Prostate gland (tissue), 2 donors: ENCODE results near the gene ZHX3. TPM values are rescaled to one million over a fixed set of nuclear protein-coding genes. Genes with fewer than 3 reads are reported as not detected.
"Not testable (repeated sequence)": the region's sequence is repeated elsewhere in the genome, so short reads cannot be mapped to it uniquely, and the experiment has no call there.

ENCODE experiments used
- DNase-seq: peaks from one replicate; pipeline ENCODE4 v3.0.0-alpha.2; 2019; ENCODE audit warnings: low spot score
- H3K27ac ChIP-seq, 2 donors: fragments of 200-600 bp; sonication (generic); 2 replicates each; pipeline ENCODE4 v1.5.1; 2017 to 2019
- H3K27me3 ChIP-seq: fragments of 200-600 bp; sonication (generic); replicated peaks from 2 replicates; pipeline ENCODE4 v1.5.1; 2019; ENCODE audit not compliant: insufficient read depth
- H3K36me3 ChIP-seq, 2 donors: fragments of 200-600 bp; sonication (generic); 1 replicate in 1 of 2; 2 replicates in 1 of 2; pipeline versions ENCODE4 v1.5.1 to v1.8.1; 2017 to 2019
- H3K4me1 ChIP-seq: fragments of 200-600 bp; sonication (generic); replicated peaks from 2 replicates; pipeline ENCODE4 v1.5.1; 2019
- H3K4me3 ChIP-seq, 2 donors: fragments of 200-600 bp; sonication (generic); 2 replicates each; pipeline ENCODE4 v1.5.1; 2017 to 2019
- H3K9me3 ChIP-seq: fragments of 200-600 bp; sonication (generic); 2 replicates; pipeline ENCODE4 v1.5.1; 2017
- POLR2A ChIP-seq: fragments of 450-650 bp; IDR thresholded peaks from one replicate; pipeline ENCODE4 v1.6.1; 2016; ENCODE audit warnings: antibody characterized with exemption, mild to moderate bottlenecking
- POLR2AphosphoS5 ChIP-seq: sonication (generic); formaldehyde crosslinking; IDR thresholded peaks from one replicate; pipeline ENCODE4 v1.6.1; 2017; ENCODE audit warnings: antibody characterized with exemption
- WGBS: methylation state at CpG from one replicate; pipeline ENCODE4 v1.1.5; 2018; 5-methylcytosine and 5-hydroxymethylcytosine counted together
- intact Hi-C: fragments of 100-400 bp; cut with DNase I; formaldehyde crosslinking; loops from one replicate; pipeline ENCODE4 v1.14.2; 2022
- total RNA-seq, 2 donors: library from RNA; depleted of rRNA; stranded (reverse); fragments of >200 nt; gene quantifications; one replicate each; pipeline ENCODE4 v1.1.0, GENCODE V29; 2016
- TF ChIP-seq, protein P1 (sequence below), 4 experiments: fragments of 200-600 bp in 2 of 4; fragments of 450-650 bp in 2 of 4; sonication (generic) in 2 of 4; IDR thresholded peaks; 1 replicate in 3 of 4; 2 replicates in 1 of 4; pipeline ENCODE4 v1.5.1; 2016 to 2019; ENCODE audit warnings: antibody characterized with exemption in 4 of 4, mild to moderate bottlenecking in 2 of 4, moderate library complexity in 2 of 4

The ZHX3 gene
- total RNA-seq, 2 donors from 2014 or later: 24.9 to 42.6 TPM

DNA sequence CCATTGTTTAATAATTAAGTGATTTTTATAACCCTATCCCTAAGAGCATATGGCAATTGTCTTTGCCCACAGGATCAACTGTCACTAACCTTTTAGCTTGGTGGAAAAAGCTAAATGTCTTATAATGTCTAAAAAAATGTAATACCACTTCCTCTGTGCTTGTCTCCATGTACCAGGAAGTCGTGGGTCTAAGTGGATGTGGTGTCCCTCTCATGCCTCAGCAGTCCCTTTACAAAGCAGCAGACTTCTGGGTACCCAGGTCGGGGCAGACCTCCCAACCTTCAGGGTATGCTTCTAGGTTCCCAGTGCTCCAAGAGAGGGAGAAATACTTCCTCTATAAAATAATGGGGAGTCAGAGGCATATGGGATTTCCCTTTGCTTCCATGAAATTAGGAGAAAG is 74.7 kb downstream of the ZHX3 start:
- Histone ChIP-seq H3K4me3 (no peak overlapping the region), H3K27me3 (no peaks in the 10 kb centered on the region), H3K9me3 (no peaks in the 10 kb centered on the region), H3K4me1 (peaks cover 2% of the 10 kb centered on the region), H3K27ac (no peak overlapping the region), H3K36me3 (no peaks in the 10 kb centered on the region)
- DNase-seq: no peak
- WGBS: 73% methylated on average over 2 of the region's 2 CpGs
- TF ChIP-seq POLR2AphosphoS5 (no peak), POLR2A (no peak)
- TF ChIP-seq, protein P1, sequence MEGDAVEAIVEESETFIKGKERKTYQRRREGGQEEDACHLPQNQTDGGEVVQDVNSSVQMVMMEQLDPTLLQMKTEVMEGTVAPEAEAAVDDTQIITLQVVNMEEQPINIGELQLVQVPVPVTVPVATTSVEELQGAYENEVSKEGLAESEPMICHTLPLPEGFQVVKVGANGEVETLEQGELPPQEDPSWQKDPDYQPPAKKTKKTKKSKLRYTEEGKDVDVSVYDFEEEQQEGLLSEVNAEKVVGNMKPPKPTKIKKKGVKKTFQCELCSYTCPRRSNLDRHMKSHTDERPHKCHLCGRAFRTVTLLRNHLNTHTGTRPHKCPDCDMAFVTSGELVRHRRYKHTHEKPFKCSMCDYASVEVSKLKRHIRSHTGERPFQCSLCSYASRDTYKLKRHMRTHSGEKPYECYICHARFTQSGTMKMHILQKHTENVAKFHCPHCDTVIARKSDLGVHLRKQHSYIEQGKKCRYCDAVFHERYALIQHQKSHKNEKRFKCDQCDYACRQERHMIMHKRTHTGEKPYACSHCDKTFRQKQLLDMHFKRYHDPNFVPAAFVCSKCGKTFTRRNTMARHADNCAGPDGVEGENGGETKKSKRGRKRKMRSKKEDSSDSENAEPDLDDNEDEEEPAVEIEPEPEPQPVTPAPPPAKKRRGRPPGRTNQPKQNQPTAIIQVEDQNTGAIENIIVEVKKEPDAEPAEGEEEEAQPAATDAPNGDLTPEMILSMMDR (IDR thresholded peaks at IDR 0.05): no peak
- intact Hi-C loops: no loop called here

DNA sequence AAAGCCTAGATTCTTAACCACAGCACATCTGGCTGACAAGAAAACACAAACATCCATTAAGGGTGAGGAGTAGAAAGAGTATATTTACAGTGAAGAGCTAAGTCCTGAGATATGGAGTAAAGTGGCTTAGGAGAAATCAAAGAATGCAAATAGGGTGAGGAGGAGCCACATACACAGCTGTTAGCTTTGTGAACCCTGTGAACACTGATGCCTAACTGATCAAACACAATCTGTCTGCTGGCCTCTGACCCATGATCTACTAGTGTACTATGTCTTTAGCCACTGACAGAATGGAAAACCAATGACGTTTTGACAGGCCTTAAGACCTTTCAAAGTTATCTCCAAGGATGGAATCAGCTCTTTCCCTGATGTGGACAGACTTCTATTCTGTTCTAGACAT is 75.2 kb downstream of the ZHX3 start:
- Histone ChIP-seq H3K4me3 (no peak overlapping the region), H3K27me3 (no peaks in the 10 kb centered on the region), H3K27ac (no peak overlapping the region), H3K36me3 (no peaks in the 10 kb centered on the region), H3K4me1 (no peaks in the 10 kb centered on the region), H3K9me3 (no peaks in the 10 kb centered on the region)
- intact Hi-C loops: no loop called here
- 59% methylated on average over 1 of the region's 1 CpG for WGBS
- TF ChIP-seq POLR2AphosphoS5 (no peak), POLR2A (no peak)
- TF ChIP-seq, protein P1 (IDR thresholded peaks at IDR 0.05): no peak
- no peak for DNase-seq

GRCh38 chr20:41237233-41237632 is 80.3 kb downstream of the ZHX3 start:
- intact Hi-C loops, H3K9me3 ChIP-seq, H3K4me3 ChIP-seq, H3K27ac ChIP-seq, H3K36me3 ChIP-seq, DNase-seq, H3K4me1 ChIP-seq, H3K27me3 ChIP-seq: not testable (repeated sequence)
- WGBS: 98% methylated on average over 3 of the region's 3 CpGs

- H3K4me1 ChIP-seq, H3K36me3 ChIP-seq, H3K9me3 ChIP-seq, H3K27me3 ChIP-seq, DNase-seq, intact Hi-C loops, H3K27ac ChIP-seq, H3K4me3 ChIP-seq: not testable (repeated sequence)
- 100% methylated on average over 1 of the region's 1 CpG for WGBS
These were observed 80.7 kb downstream of the ZHX3 start for GRCh38 chr20:41236818-41237217.

DNA sequence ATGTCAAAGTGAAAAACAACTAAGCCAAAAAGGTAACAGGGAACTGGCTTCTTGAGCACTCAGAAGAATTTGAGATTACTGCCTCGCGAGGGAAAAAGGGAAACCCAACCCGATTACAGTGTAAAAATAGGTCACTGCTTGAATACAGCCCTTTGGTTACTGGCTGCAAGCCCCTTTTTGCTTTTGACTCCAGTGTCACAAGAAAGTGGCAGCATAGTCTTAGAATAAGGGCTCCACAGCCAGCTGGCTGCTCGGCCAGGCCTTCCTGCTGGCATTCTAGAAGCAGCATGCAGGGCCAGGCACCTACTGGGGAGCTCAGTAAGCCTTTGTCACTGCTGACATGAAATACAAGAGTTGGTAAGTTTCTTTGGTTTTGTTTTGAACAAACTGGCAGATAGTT is 83.0 kb downstream of the ZHX3 start:
- WGBS: 46% methylated on average over 4 of the region's 4 CpGs
- H3K4me1 ChIP-seq: no peaks in the 10 kb centered on the region

DNA sequence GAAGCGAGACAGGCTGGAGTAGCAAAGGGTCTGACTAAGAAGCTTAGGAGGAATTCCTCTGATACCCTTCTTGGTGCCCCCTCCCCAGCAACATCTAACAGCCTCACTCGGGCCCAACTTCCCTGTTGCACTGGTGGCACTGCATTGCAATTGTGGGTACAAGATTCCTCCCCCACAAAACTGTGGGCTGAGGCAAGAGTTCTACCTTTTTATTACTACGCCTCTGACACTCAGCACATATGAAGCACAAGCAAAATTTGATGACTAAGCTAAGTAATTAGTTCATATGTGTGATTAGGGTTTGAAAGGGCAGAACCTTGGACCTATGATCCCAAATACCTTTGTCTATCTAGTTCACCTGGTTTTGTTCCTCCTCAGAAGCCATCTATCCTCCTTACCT is 83.5 kb downstream of the ZHX3 start:
- intact Hi-C loops: loop anchor here (5.0 kb wide), 1 partner anchor 98 kb away; no protein-coding TSS in a partner anchor
- WGBS: 88% methylated on average over 3 of the region's 3 CpGs
- no peak for TF ChIP-seq POLR2A
- TF ChIP-seq, protein P1 (IDR thresholded peaks at IDR 0.05): no peak
- H3K4me1 ChIP-seq: no peaks in the 10 kb centered on the region
- H3K27ac ChIP-seq: peak overlapping the region in 1 of 2 donors; percentile 15
- H3K27me3 ChIP-seq: no peaks in the 10 kb centered on the region
- H3K4me3 ChIP-seq: no peak overlapping the region
- DNase-seq: no peak
- no peaks in the 10 kb centered on the region for H3K9me3 ChIP-seq
- no peaks in the 10 kb centered on the region for H3K36me3 ChIP-seq

More for the DNA sequence above, 83.0 kb downstream of the ZHX3 start:
- Histone ChIP-seq H3K9me3 (no peaks in the 10 kb centered on the region), H3K27ac (peak overlapping the region in 1 of 2 donors; percentile 15), H3K4me3 (no peak overlapping the region), H3K36me3 (no peaks in the 10 kb centered on the region), H3K27me3 (no peaks in the 10 kb centered on the region)
- TF ChIP-seq POLR2A (no peak), POLR2AphosphoS5 (no peak)
- TF ChIP-seq, protein P1 (IDR thresholded peaks at IDR 0.05): no peak
- intact Hi-C loops: loop anchor here (5.0 kb wide), 1 partner anchor 98 kb away; no protein-coding TSS in a partner anchor
- no peak for DNase-seq
